Retinal pigment epithelial cell (primary cell): ENCODE measurements around the gene APC.
"Not testable (repeated sequence)": the region's sequence is repeated elsewhere in the genome, so short reads cannot be mapped to it uniquely, and the experiment has no call there.

Source experiments
- DNase-seq: peaks from one replicate; pipeline ENCODE4 v3.0.0-alpha.2; 2010; ENCODE audit warnings: low read depth
- H3K4me3 ChIP-seq: 2 replicates; pipeline ENCODE4 v1.5.1; 2011; ENCODE audit warnings: mild to moderate bottlenecking, low read length, control low read depth, moderate library complexity
- TF ChIP-seq, protein P1 (sequence below): conservative IDR thresholded peaks from 2 replicates; pipeline ENCODE4 v1.5.1; 2011; ENCODE audit warnings: low read depth, low read length, control low read depth, inconsistent platforms

Gene APC

DNA sequence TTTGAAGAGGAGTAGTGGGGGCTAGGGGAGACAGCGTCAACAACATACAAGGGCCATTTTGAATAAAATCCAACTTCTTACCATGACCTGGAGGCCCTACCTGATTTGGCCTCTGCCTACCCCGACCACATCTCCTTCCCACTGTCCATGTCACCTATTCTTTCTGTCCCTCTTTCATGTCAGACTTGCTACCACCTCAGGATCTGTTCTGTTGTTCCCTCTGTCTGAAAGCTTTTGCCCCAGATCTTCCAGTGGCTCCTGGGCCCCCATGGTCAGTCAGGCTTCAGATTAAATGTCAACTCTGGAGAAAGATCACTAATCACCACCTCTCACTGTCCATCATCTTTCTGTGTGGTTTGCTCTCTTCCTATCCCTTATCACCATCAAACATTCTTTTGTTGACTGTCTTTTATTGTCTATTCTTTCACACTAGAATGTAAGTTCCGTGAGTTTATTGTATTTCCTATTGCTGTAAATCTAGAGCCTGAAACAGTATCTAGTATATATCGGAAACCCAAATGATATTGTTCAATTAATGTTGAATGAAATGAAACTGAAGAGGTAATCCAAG is 31.2 kb upstream of the APC start:
- DNase-seq = no peak
- H3K4me3 ChIP-seq = no peak overlapping the region
- TF ChIP-seq, protein P1, sequence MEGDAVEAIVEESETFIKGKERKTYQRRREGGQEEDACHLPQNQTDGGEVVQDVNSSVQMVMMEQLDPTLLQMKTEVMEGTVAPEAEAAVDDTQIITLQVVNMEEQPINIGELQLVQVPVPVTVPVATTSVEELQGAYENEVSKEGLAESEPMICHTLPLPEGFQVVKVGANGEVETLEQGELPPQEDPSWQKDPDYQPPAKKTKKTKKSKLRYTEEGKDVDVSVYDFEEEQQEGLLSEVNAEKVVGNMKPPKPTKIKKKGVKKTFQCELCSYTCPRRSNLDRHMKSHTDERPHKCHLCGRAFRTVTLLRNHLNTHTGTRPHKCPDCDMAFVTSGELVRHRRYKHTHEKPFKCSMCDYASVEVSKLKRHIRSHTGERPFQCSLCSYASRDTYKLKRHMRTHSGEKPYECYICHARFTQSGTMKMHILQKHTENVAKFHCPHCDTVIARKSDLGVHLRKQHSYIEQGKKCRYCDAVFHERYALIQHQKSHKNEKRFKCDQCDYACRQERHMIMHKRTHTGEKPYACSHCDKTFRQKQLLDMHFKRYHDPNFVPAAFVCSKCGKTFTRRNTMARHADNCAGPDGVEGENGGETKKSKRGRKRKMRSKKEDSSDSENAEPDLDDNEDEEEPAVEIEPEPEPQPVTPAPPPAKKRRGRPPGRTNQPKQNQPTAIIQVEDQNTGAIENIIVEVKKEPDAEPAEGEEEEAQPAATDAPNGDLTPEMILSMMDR = no peak

DNA sequence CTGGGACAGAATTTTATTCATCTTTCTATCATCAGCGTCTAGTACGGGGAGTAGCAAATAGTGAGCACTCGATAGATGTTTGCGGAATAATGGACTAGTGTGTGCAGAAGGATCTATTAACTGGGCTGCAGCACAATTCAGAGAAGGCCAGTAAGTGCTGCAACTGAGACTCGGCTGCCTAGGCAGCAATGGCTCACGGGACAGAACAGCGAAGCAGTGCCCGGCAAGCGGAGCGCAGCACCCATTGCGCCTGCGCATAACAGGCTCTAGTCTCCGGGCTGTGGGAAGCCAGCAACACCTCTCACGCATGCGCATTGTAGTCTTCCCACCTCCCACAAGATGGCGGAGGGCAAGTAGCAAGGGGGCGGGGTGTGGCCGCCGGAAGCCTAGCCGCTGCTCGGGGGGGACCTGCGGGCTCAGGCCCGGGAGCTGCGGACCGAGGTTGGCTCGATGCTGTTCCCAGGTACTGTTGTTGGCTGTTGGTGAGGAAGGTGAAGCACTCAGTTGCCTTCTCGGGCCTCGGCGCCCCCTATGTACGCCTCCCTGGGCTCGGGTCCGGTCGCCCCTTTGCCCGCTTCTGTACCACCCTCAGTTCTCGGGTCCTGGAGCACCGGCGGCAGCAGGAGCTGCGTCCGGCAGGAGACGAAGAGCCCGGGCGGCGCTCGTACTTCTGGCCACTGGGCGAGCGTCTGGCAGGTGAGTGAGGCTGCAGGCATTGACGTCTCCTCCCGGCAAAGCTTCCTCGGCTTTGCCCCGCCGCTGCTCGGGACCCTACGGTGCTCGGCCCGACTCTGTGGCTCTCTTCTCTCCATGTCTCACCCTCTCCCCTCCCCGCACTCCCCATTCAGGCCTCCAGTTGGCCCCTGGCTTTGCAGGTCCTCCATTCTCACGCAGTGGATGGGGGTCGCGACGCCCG is 30.2 kb upstream of the APC start:
- DNase-seq = peak; percentile 93
- peak overlapping the region; percentile 94 for H3K4me3 ChIP-seq
- TF ChIP-seq, protein P1 = no peak

DNA sequence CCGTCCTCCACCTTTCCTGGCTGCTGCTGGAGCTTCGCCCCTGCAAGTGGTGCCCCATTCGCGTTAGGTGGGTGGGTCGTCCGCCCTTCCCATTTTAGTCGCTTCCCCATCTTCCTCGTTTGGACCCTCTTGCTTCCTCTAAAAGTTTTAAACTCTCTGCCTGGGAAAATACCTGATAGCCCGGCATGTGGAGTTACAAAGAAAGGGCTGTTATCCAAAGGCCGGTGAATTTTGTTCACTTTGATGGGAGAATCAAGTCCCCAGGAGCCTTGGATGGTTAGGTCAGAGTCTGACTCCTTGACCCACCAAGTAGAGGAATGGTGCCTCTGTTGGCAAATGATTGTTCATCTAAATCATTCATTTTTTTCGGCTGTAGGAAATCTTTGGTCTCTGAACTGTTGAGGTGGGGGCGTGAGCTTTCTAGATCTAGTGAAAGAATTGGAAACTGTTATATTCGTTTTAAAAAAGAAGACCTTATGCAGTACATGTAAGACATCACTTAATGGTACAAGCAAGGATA is 29.5 kb upstream of the APC start:
- no peak for DNase-seq

DNA sequence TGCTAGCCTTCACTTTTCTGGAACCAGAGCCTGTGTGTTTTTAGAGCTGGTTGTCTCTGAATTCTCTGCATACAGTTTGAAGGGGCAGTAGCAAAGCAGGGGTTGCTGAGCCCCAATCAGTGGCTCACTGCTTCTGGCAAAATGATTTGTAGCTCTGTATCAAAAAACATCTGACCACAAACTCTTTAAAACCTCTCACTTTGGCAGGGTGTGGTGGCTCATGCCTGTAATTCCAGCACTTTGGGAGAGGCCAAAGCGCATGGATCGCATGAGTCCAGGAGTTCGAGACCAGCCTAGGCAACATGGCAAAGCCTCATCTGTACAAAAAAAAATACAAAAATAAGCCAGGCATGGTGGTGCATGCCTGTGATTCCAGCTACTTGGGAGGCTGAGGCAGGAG is 28.3 kb upstream of the APC start:
- no peak for DNase-seq
- H3K4me3 ChIP-seq = peak overlapping the region; percentile 94
- TF ChIP-seq, protein P1 = no peak

More for the DNA sequence above, 29.5 kb upstream of the APC start:
- peak overlapping the region; percentile 94 for H3K4me3 ChIP-seq
- TF ChIP-seq, protein P1 = no peak

DNA sequence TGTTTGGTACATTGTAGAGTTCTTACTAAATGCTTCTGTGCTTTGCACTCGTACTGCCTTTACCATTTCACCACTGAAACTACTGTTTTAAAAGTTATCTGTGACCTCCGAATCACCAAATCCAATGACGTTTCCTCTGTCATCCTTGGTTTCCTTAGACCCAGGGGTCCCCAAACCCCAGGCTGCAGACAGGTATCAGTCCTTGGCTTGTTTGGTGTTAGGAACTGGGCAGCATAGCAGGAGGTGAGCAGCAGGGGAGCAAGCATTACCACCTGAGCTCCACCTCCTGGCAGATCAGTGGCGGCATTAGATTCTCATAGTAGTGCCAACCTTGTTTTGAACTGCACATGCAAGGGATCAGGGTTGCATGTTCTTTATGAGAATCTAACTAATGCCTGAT is 26.8 kb upstream of the APC start:
- DNase-seq = no peak
- TF ChIP-seq, protein P1 = no peak
- no peak overlapping the region for H3K4me3 ChIP-seq

DNA sequence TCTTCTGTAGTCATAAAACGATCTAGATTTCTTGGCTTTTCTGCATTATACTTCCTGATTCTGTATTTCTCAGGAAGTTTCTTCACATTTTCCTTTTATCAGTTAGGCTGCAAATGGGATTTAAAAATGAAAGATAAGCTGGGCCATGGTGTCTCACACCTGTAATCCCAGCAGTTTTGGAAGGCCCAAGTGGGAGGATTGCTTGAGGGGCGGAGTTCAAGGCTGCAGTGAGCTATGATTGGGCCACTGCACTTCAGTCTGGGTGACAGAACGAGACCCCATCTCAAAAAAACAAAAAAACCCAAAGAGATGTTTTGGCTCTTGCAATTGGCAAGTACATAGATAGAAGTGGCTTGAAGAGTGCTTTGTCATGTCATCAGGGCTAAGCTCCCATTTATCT is 26.2 kb upstream of the APC start:
- DNase-seq = no peak
- H3K4me3 ChIP-seq = no peak overlapping the region
- TF ChIP-seq, protein P1 = no peak

DNA sequence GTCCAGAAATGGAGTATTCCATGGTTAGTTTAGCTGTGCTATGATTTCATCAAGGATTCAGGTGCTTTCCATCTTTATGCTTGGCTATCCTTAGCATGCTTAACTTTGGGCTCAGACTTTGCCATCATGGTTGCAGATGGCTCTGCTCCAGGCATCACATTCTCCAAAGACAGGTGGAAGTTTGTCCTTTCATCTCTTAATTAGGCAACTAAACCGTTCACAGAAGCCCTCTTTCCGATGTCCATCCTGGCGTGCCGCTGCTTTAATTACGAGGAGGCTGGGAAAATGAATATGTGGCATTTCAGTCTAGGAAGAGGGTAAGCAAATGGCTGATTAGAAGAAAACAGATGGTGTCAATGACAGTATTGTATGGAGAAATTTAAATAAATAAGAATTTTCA is 24.5 kb upstream of the APC start:
- H3K4me3 ChIP-seq = no peak overlapping the region
- no peak for DNase-seq
- TF ChIP-seq, protein P1 = no peak

DNA sequence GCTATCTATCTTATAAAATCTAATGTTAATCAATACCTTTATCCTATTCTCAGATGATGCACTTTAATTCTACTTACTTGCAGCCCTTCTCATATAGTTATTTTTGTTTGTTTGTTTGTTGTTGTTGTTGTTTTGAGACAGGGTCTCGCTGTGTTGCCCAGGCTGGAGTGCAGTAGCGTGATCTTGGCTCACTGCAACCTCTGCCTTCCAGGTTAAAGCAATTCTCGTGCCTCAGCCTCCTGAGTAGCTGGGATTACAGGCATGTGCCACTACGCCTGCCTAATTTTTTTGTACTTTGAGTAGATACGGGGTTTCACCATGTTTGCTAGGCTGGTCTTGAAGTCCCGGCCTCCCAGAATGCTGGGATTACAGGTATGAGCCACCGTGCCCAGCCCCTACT is 20.8 kb upstream of the APC start:
- not testable (repeated sequence) for H3K4me3 ChIP-seq, DNase-seq
